HCT116 (cell line): Measurements from ENCODE around the gene CHST12. TPM values are rescaled to one million over a fixed set of nuclear protein-coding genes. Genes with fewer than 3 reads are reported as not detected.

ENCODE experiments used
- ATAC-seq: fragments of 200-7000 bp; cut with Tn5 transposase; 2 replicates; pipeline ENCODE4 v1.9.1; 2020; ENCODE audit warnings: mild to moderate bottlenecking, moderate library complexity
- BruUV-seq: library from RNA; stranded (reverse); fragments of 400-500 nt; replicated peaks from 2 replicates; lab custom pipeline; 2021; lab: Mats Ljungman, UMichigan
- CTCF ChIA-PET: fragments of 300-600 bp; sonication (Branson Sonifier 250); formaldehyde crosslinking; loops from one replicate; lab custom pipeline; 2021; ENCODE audit warnings: antibody characterized with exemption; lab: Charles Lee
- POLR2A ChIA-PET: fragments of 300-600, 350-600 bp; sonication (Branson Sonifier 250); formaldehyde crosslinking; loops from one replicate; lab custom pipeline; 2021; ENCODE audit warnings: antibody characterized with exemption; lab: Charles Lee
- RAD21 ChIA-PET, 2 experiments: fragments of 300-600 bp; sonication (Branson Sonifier 250); formaldehyde crosslinking; loops; one replicate each; lab custom pipeline; 2023; ENCODE audit warnings: low total read pairs in 2 of 2; ENCODE audit not compliant: uncharacterized antibody in 2 of 2, unreplicated experiment in 2 of 2, low non-redundant PET in 1 of 2; lab: Charles Lee
- DNase-seq: peaks from one replicate; pipeline ENCODE4 v3.0.0-alpha.2; 2010; ENCODE audit warnings: low read depth, low spot score
- H2AFZ ChIP-seq: fragments of 200-600 bp; shearing (Covaris generic), sonication (generic); 2 replicates; pipeline ENCODE4 v1.6.1; 2017; ENCODE audit warnings: low read depth, mixed run types, mixed read lengths, antibody characterized with exemption, low read length; ENCODE audit not compliant: poor library complexity, severe bottlenecking
- H3K27ac ChIP-seq: 2 replicates; pipeline ENCODE4 v1.5.1; 2012; ENCODE audit warnings: low read depth, low read length
- H3K27me3 ChIP-seq: fragments of 200-600 bp; sonication (generic); 2 replicates; pipeline ENCODE4 v1.6.1; 2016; ENCODE audit warnings: mixed run types, low read length, mixed read lengths; ENCODE audit not compliant: insufficient read depth
- H3K36me3 ChIP-seq, 2 experiments: fragments of 200-500 bp in 1 of 2; fragments of 200-600 bp in 1 of 2; sonication (Bioruptor generic) in 1 of 2; sonication (generic) in 1 of 2; 2 replicates each; pipeline versions ENCODE4 v1.5.1 to v1.6.1; 2014 to 2016; ENCODE audit warnings: low read length in 2 of 2, inconsistent platforms in 1 of 2, mixed read lengths in 1 of 2, mixed run types in 1 of 2; ENCODE audit not compliant: insufficient read depth in 2 of 2, control insufficient read depth in 1 of 2
- H3K4me1 ChIP-seq, 2 experiments: fragments of 200-600 bp in 1 of 2; sonication (generic) in 1 of 2; 2 replicates each; pipeline versions ENCODE4 v1.5.1 to v1.6.1; 2012 to 2017; ENCODE audit warnings: low read length in 2 of 2, inconsistent platforms in 1 of 2, mild to moderate bottlenecking in 1 of 2, mixed read lengths in 1 of 2, mixed run types in 1 of 2, moderate library complexity in 1 of 2; ENCODE audit not compliant: insufficient read depth in 2 of 2, control insufficient read depth in 1 of 2
- H3K4me2 ChIP-seq: fragments of 200-600 bp; sonication (generic); 2 replicates; pipeline ENCODE4 v1.6.1; 2017; ENCODE audit warnings: mixed run types, low read length, mixed read lengths
- H3K4me3 ChIP-seq, 2 experiments: fragments of 200-600 bp in 1 of 2; sonication (generic) in 1 of 2; replicated peaks in 1 of 2; 2 replicates each; pipeline ENCODE4 v1.5.1; 2011 to 2016; ENCODE audit warnings: low read length in 2 of 2, control low read depth in 1 of 2, low read depth in 1 of 2, mild to moderate bottlenecking in 1 of 2, mixed read lengths in 1 of 2, mixed run types in 1 of 2
- H3K79me2 ChIP-seq: fragments of 200-600 bp; sonication (generic); 2 replicates; pipeline ENCODE4 v1.6.1; 2017; ENCODE audit warnings: mild to moderate bottlenecking, mixed run types, low read length, moderate library complexity, mixed read lengths; ENCODE audit not compliant: insufficient read depth
- H3K9ac ChIP-seq: fragments of 200-600 bp; sonication (generic); 2 replicates; pipeline ENCODE4 v1.6.1; 2016; ENCODE audit warnings: low read length, mixed read lengths
- H3K9me2 ChIP-seq: fragments of 200-600 bp; sonication (generic), shearing (Covaris generic); 2 replicates; pipeline ENCODE4 v1.6.1; 2017; ENCODE audit warnings: mixed run types, mild to moderate bottlenecking, moderate library complexity; ENCODE audit not compliant: insufficient read depth
- H3K9me3 ChIP-seq, 2 experiments: fragments of 200-500 bp in 1 of 2; fragments of 200-600 bp in 1 of 2; sonication (Bioruptor generic) in 1 of 2; sonication (generic) in 1 of 2; 2 replicates each; pipeline ENCODE4 v1.6.1; 2014 to 2017; ENCODE audit warnings: low read length in 2 of 2, mixed read lengths in 2 of 2, inconsistent platforms in 1 of 2, low read depth in 1 of 2, mild to moderate bottlenecking in 1 of 2, mixed run types in 1 of 2, moderate library complexity in 1 of 2; ENCODE audit not compliant: control insufficient read depth in 1 of 2, insufficient read depth in 1 of 2
- H4K20me1 ChIP-seq: fragments of 200-600 bp; sonication (generic), shearing (Covaris generic); 2 replicates; pipeline ENCODE4 v1.6.1; 2017; ENCODE audit warnings: mixed run types, mild to moderate bottlenecking, moderate library complexity; ENCODE audit not compliant: insufficient read depth
- EZH2phosphoT487 ChIP-seq: fragments of 200-600 bp; IDR thresholded peaks from 2 replicates; pipeline ENCODE4 v1.6.1; 2018; ENCODE audit warnings: antibody characterized with exemption, borderline replicate concordance
- JUND ChIP-seq: IDR thresholded peaks from 2 replicates; pipeline ENCODE4 v1.6.1; 2012
- POLR2AphosphoS5 ChIP-seq: IDR thresholded peaks from 2 replicates; pipeline ENCODE4 v1.6.1; 2011; ENCODE audit warnings: mild to moderate bottlenecking, low read depth, low read length, moderate library complexity
- REST ChIP-seq: IDR thresholded peaks from 2 replicates; pipeline ENCODE4 v1.6.1; 2012; ENCODE audit warnings: low read depth
- SP1 ChIP-seq: IDR thresholded peaks from 2 replicates; pipeline ENCODE4 v1.6.1; 2012; ENCODE audit warnings: low read depth
- ZNF274 ChIP-seq: fragments of 200-500 bp; sonication (Bioruptor generic); IDR thresholded peaks from 2 replicates; pipeline ENCODE4 v1.6.1; 2014; ENCODE audit warnings: mild to moderate bottlenecking, low read depth, low read length, inconsistent platforms
- intact Hi-C: fragments of 100-400 bp; cut with micrococcal nuclease; formaldehyde crosslinking; loops from 2 replicates; pipeline ENCODE4 v1.10.0; 2022
- total RNA-seq: library from RNA; stranded (reverse); gene quantifications from one replicate; pipeline ENCODE4 v1.2.1, GENCODE V29; 2021; ENCODE audit not compliant: unreplicated experiment

CHST12 gene
- total RNA-seq, 1 experiment from 2014 or later: 14.2 TPM

- H4K20me1 ChIP-seq: no peaks in the 10 kb centered on the region
- BruUV-seq: no TSS peak
Measured at GRCh38 chr7:2381227-2381626, 22.2 kb upstream of the CHST12 start.

More at GRCh38 chr7:2381227-2381626, 22.2 kb upstream of the CHST12 start:
- ChIA-PET RAD21 (no interaction called here), POLR2A (no interaction called here), CTCF (no interaction called here)
- TF ChIP-seq POLR2AphosphoS5 (no peak), JUND (no peak), EZH2phosphoT487 (no peak), SP1 (no peak), REST (no peak), ZNF274 (no peak)
- no peaks in the 10 kb centered on the region for H3K9me2 ChIP-seq
- no peak overlapping the region for H3K9ac ChIP-seq
- H3K79me2 ChIP-seq: peaks cover 26% of the 10 kb centered on the region
- intact Hi-C loops: no loop called here
- H3K4me1 ChIP-seq: peaks cover 3 to 5% of the 10 kb centered on the region in 2 experiments
- ATAC-seq: no peak
- H3K36me3 ChIP-seq: peaks cover 31 to 34% of the 10 kb centered on the region in 2 experiments; a peak in 3 of 4 replicates
- no peak overlapping the region for H3K4me2 ChIP-seq
- H3K27me3 ChIP-seq: no peaks in the 10 kb centered on the region
- no peak overlapping the region for H3K27ac ChIP-seq
- H3K4me3 ChIP-seq: no peak overlapping the region
- no peak for DNase-seq
- H3K9me3 ChIP-seq: no peaks in the 10 kb centered on the region
- H2AFZ ChIP-seq: no peak overlapping the region
